Activated naive CD4-positive, alpha-beta T cell treated with Interleukin-2 at 50 U/mL for 16 hours (primary cell): ENCODE measurements around the gene RAD51B.

Experiments
- DNase-seq: peaks from one replicate; pipeline ENCODE4 v3.0.0-alpha.2; 2020

The RAD51B gene

DNA sequence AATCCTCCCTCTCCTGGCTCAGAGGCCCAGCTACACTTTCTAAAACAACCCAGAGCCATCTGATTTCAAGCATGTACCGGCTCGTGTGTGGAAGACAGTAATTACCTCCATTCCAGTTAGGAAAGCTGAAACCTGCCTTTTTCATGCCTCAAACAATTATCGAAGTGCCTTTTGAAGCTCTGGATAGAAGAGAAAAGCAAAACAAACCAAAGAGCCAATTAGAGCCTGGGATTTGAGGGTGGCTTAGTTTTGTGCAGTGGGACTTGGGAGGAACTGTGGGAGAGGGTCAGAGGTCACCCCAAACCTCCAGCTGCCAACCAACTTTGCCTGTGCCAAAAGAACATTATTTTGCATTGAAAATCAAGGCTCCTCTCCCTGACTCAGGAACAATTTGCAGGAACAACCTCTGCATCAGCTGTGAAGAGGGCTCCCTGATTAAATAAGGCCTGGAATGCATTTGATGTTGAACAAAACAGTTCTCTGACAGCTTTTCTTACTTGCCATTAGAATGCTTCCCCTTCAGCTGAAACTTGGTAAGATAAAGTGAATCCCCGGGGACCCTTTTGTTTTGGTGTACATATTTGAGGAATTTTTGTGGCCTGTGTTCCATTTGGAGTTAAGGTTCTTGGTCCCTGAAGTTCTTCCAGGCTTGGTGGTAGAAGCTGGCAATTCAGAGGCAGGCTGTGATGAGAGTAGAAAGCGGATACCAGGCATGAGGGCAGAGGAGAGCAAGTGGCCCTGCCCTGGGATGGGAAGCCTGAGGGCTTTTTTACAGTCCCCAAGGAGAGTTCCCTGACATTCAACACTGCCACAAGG is 703.1 kb downstream of the RAD51B start:
- no peak for DNase-seq

DNA sequence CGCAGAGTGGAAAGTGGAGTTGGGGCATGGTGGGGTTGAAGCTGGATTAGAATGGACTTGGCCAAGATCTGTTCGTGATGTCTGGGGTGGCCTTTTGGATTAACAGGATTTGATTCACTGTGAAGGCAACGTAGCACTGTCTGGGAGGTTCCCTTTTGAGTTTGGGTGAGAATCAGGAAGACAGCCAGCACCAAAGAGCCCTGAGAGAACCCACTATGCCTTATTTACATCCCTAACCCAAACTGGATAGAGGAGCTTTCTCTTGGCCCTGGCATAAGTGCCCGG is 703.7 kb downstream of the RAD51B start:
- no peak for DNase-seq

DNA sequence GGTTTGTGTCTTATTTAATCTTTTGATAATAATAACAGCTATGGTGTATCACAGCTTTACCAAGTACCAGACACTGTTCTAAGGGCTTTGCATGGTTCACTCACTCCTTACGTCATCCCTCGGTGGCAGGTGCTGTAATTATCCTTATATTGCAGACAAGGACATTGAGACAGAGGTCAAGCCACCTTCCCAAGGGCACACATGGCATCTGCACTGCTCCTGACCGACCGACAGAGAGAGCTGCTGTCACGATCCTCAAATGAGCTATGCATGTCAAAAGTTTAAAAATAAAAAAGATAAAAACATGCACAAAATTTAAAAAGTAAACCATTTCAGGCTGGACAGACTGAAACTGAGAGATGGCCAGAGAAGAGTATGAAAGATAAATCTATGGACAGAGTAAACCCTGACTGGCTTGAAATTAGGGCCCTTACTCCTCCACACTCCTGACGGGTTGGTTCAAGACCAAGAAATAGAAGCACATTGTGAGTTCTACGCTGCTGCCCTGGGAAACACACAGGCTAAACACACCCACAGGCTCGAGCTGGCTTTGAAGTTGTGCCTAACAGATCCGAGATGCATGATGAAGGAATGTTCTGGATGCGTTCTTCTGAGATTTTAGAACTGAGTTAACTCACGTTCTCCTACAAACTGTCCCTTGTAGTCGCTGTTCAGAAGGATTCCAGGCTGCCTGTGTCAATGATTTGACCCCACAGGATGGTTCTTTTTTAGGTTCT is 704.6 kb downstream of the RAD51B start:
- no peak for DNase-seq

DNA sequence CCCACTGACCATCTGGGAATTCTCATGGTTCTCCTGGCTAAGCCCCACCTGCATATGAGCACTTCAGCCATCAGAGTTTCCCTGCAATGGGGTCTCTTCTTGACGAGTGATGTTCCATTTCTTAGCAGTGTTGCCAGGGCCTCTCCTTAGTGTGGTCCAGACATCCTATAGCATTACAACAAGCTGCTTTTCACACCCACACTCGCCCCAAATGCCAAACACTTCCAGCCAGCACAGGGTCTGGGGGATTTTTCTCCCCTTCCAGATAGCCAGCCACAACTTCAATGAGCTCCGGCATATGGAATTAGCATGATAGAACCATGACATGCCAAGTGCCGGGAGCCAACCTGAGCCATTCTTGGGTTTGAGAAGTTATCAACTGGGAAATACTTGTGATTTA is 705.9 kb downstream of the RAD51B start:
- DNase-seq = no peak

DNA sequence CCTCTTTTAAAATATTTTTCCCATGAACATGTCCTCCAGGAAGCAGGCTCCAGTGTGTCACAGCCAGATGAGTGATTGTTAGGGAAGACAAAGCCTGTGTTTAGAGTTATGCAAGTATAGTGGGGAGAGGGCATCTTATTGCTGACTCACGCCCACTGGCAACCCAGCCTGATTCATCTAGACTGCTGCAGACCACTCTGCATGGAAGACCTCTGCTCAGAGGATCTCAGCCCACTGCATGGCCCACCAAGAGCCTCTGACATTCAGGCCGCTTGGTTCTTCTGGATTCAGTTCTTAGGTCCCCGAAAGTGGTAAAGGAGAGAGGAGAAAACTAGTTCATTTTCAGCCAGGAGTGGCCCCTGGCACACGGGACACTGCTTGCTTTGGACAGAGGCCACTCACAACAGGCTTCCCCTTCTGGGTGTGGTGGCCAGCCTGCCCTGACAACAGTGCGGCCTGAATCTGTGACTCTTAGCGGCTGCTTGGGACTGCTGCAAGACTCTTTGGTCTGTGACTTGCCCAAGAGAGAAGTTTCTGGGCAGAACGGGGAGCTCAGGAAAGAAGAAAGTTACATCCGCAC is 707.0 kb downstream of the RAD51B start:
- no peak for DNase-seq

DNA sequence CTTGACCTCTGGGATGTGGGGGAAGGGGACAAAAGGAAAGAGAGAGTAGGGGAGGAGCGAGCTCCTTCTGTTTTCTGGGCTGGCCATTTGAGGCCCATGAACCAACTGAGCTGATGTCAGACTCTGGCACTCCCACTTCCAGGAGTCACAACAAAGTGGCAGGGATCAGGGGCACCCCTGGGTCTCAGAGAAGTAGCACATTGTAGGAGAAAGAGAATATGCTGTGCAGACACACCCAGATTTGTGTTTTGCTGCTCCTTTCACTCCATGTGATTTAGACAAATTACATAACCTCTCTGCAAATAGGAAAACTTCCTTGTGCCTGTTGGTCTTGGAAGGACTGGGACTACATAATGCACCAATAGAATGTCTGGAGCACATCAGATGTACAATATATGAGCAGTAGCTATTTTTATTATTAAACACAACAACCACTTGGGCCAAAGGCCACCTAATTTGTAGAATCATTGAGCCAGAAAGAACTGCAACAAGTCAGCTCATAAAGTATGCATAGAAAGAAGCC is 707.8 kb downstream of the RAD51B start:
- no peak for DNase-seq

DNA sequence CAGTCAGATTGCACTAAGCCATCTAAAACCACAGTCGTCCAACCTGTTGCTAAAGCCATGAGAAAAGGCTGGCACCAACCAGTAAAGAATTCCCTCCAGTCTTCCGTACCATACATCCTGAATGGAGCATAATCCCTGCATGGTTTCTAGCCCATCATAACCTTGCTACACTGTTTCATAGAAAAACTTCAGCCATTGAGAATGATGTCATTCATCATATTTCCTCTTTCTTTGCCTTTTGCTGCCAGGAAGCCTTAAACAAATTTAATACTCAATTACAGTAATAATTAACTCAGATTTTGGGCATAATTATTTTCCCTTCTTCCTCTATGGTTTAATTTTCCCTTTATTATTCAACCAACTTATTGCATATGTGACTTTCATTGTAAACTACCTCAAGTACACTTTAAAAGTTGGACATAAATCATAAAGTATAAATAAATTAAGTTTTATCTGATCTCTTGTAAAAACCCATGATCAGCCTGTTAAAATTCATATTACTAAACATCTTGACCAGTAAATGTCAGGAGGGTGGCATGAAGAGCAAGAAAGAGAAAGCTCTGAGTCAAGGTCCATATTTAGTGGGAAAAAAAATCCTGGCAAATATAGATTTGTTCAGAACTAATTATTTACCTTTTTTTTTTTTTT is 708.6 kb downstream of the RAD51B start:
- no peak for DNase-seq

DNA sequence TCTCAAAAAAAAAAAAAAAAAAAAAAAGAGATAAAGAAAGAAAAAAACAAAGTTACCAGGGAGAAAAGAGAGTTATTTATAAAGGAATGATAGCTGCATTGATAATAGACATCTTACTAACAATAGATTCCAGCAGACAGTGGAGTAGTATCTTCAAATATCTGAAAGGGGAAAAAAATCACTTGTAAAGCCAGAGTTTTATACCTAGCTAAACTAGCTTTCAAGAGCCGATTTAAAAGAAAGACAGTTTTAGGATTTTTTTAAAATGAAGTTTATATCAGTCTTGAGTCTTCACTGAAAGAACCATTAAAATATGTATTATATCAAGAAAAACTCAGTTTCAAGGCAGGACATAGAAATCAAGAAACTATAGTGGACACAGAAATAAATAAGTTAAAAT is 710.9 kb downstream of the RAD51B start:
- no peak for DNase-seq

DNA sequence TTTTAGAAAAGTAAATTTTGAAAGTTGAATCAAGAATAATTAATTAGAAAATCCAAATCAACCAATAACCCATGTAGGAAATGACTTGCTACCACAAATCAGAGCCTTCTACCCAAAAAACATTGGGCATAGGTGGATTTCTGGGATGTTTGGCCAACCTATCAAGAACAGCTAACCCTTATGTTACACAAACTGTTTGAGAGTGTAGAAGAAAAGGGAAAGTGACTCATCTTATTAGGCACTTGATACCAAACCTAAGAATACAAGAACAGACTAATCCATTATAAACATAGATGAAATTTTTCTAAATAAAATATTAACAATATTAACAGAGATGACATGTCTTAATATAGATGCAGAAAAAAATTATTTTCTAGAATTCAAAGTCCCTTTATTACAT is 712.9 kb downstream of the RAD51B start:
- DNase-seq = no peak

DNA sequence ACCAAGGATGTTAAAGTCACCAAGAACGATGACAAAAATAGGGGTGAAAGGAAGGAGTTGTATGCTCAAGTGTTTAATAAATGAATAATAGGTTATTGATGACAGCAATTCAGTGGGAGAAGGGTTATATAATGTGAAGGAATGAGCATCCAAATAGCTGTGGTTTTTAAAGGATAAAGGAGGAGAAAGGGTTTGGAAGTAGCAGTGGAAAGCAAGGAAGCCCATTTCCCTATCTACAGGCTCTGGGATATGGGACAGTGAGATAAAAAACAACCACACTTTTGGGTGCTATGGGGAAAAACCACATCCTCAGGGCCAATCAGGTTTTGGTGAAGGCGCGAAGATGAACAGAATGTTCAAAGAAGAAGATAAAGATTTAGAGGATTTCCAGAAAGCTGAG is 714.7 kb downstream of the RAD51B start:
- no peak for DNase-seq

DNA sequence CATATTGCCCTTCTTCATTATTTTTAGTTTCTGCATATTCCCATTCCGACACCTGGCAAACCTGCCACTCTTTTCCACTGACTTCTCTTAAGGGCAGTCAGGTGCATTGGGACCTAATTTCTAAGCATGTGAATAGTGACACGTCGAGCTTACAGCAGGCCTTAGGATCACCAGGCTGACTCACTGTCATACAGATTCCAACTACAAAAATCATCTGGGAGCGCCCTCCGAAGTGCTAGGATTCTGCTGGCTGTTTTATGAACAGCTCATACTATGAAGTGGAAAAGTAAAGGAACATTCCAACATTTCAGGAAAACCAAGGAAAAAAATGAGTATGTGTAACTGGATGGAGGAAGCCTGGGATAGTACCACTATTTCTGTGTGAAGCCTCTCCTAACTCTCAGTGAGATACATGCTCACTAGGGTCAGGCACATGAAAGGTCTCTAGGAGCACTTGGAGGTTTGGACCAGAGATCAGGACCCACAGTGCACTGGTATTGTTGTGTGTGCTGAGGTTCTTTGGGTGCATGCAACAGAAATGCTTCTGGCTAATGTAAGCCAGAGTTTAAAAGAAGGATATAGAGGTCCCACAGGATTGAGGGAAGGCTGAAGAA is 715.9 kb downstream of the RAD51B start:
- no peak for DNase-seq

DNA sequence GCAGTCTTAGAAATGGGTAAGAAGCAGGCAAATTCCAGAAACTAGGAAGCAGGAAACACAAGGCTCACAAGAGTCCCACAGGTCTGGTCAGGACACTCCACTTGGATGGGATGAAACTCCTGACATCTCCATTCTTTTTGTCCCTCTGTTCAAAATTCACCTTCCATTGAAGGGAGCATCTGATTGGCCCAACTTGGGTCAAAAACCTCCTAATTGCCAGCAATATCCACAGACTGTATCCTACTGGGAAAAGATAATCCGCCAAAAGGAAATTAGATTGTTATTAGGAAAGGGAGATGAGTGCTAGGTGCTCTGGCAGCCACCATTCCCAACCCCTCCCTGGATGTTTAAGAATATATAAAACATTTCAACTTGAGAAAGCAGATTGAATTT is 716.4 kb downstream of the RAD51B start:
- DNase-seq = no peak

DNA sequence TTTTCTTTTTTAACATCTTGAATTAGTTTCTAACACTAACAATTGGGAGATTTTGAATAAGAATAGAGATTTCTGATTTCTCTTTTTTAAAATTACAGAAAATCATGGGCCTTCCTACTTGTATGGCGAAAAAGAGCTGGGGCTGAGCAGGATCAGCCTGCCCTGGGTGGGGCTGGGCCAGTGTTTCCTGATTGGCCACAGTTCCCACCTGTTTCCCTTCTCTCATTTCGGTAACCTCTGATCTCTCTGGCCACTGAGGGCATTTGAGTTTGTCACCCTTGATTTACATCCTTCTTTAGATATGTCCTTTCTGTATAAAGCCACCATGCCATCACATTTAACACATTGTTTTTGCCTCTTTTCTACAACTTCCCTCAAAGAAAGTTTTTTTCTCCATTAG is 719.1 kb downstream of the RAD51B start:
- DNase-seq = no peak

DNA sequence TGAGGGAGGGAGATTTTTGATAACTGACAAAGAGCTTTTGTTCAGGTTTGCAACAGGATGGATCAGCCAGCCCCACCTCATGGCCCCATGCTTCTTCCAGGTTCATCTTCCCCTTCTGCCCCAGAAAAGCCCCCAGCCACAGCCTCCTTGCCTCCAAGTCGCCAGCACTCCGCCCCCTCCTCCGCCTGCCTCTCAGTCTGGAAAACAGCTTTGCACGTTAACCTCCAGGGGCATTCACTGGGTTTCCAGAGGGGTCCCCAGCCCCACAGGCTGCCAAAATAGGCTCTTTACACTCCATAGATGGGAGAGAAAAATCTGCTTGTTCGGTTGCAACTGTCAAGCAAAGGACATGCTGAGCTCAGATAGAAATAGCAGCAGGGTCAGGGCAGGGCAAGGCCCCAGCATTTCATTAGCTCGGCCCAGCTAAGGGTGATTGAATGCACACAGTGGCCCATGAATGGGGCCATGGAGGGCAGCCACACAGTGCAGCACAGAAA is 719.7 kb downstream of the RAD51B start:
- DNase-seq = no peak

DNA sequence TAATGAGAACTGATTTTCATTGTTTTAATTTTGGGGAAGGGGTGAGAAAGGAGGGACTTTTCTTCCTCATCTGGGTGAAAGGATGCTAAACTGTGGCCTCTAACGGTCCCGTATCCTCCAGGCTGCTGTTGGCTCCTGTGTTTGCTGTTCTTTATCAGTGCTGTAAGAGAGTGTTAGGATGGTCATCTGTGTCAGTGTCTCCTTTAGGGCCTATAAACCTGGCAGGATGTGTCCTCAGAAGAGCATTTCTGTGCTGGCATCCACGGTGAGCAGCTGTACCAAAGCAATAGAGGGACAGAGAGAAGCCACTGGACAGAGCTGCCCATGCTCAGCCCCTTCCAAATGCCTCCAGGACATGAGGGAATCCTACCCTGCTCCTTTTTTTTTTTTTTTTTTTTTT is 720.2 kb downstream of the RAD51B start:
- no peak for DNase-seq

DNA sequence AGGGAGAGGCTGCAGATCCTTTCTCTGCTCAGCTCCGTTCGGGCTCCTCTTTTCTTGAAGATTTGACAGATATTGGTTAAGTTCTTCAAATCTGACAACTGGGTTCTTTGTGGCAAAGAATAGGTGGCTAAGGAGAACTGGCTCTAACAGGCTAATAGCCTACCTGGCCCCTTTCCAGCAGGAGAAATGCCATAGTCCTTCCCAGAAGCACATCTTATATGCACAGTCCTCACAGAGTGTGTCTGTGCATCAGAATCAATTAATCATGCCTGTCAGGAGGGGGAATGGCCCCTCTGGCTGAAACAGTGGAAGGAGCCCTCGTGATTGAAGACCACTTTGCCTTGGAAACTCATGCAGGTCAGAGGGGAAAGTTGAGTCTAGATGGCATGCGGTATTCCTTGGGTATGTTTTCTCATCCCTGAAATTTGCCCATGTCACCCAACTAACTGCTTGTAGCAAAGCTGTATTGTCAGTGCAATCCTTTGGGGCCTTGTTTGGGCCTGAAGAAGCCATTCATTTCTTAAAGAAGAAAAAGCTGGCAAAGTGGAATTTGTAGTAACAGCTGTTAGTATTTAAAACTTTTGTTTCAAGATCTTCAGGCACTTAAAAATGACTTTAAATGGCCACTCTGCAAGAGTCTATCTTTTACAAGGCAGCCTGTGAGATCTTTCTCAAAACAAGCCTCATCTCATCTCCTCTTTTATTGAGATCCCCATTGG is 721.8 kb downstream of the RAD51B start:
- no peak for DNase-seq

DNA sequence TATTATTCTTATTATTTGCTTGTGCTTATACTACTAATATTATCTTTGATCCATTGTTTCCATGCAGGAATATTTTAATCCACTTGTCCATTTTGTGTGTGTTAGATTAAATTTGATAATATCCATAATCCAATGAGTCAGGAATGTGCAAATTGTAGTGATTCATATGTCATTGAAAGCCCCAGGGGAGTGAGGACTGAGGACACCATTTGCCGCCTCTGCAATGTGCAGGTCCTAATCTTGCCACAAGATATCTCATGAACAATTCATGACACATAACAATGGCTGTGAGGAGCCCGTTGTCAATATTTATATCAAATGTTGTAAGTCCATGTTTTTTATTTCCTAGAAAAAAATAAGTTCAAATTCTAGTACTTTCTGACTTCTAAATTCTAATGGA is 722.8 kb downstream of the RAD51B start:
- DNase-seq = no peak

DNA sequence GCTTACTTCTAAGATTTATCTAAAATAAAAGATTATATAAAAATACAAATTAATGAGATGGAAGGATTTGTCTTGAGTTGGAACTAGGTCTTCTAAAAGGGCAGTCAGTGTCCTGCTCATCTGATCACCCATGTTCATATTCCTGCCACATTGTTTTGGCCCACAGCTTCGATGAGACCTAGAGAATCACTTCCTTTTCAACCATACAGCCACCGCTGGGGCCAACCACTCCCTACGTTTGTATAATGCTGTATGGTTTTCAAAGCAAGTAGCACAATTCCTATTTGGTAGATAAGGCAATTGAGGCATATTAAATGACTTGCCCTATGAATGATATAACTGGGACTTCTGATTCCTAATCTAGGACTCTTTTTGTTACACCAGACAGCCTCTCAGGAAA is 723.9 kb downstream of the RAD51B start:
- DNase-seq = no peak

DNA sequence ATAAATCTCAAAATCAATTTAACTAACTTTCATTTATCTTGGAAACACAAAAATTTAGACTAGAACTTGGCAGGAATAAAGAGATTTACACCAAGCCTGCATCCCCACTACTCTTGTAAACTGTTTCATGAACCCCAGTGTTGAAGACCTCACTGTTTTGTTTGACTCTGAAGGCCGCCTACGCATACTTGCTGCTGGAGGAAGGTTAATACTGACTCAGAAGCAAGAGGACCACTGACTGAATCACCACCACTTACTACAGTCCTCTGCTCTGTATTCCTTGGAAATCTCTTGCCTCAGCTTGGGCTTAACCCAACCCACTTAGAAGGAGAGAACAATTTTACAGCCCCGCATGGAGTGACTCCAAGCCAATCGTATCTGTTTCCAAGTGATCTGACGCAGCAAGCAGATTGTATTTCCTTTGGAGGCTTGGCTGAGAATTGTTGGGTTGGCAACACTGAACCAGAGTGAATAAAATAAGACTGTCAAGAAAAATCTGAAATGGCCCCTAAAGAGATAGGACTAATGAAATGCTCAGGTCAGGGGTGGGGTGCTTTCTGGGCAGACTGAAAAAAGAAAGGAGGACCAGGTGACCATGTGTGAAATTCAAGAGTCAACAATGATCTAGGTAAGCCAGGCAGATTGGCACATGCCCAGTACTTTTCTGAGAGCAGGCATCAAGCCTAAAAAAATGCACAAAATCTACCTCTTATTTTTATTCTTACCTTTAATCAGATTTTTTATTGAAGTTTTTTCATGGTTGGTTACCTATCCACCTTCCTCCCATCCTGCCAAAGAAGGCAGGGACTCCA is 724.7 kb downstream of the RAD51B start:
- no peak for DNase-seq

DNA sequence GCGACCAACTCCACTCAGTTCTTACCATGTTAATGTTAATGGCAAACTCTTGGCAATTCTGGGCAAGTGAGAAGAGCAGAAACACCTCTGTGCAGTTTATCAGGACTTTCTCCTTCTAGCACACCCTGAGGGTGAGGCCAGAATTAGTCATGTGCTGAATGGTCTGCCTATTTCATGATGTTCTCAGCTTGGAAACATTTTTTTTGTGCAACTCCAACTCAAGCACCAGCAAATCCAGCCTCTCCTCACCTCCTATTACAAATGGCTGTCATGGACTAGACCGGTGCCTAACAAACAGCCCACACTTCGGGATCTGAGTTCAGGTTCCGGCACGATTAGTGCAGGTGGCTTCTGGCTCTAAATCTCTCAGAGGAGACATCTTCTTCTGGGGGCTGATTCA is 727.3 kb downstream of the RAD51B start:
- DNase-seq = no peak
